Measurements from ENCODE around the gene C2orf92.
"Not testable (repeated sequence)": the region's sequence is repeated elsewhere in the genome, so short reads cannot be mapped to it uniquely, and the experiment has no call there.

The C2orf92 gene

GRCh38 chr2:97660044-97660774 lies 9.3 kb upstream of the C2orf92 start:
- no peak for DNase-seq

- no peak for DNase-seq
These were observed 8.6 kb upstream of the C2orf92 start for GRCh38 chr2:97660775-97661389.

- no peak for DNase-seq
These were observed 7.6 kb upstream of the C2orf92 start for GRCh38 chr2:97661927-97662326.

GRCh38 chr2:97662386-97662894 lies 7.1 kb upstream of the C2orf92 start:
- no peak for DNase-seq

- DNase-seq = peak; percentile 54
These were observed 6.5 kb upstream of the C2orf92 start for GRCh38 chr2:97662895-97663625.

- no peak for DNase-seq
These were observed 5.9 kb upstream of the C2orf92 start for GRCh38 chr2:97663626-97663961.

- peak; percentile 95 for DNase-seq
These were observed 5.4 kb upstream of the C2orf92 start, which contains the start of gene ACTR1B for GRCh38 chr2:97663962-97664635. Gene ACTR1B, minus strand, starts transcription at chr2:97664044. Its CDS starts 154 bp downstream, at chr2:97663890.

- no peak for DNase-seq
These were observed 4.9 kb upstream of the C2orf92 start for GRCh38 chr2:97664636-97664970.

GRCh38 chr2:97670471-97670870 lies 958 bp downstream of the C2orf92 start:
- DNase-seq = no peak

GRCh38 chr2:97671526-97671925 lies 2.0 kb downstream of the C2orf92 start:
- DNase-seq = no peak

GRCh38 chr2:97672606-97673140 lies 3.2 kb downstream of the C2orf92 start:
- DNase-seq = not testable (repeated sequence)

- DNase-seq = no peak
These were observed 3.8 kb downstream of the C2orf92 start for GRCh38 chr2:97673182-97673914.

- no peak for DNase-seq
These were observed 4.4 kb downstream of the C2orf92 start for GRCh38 chr2:97673915-97674283.

GRCh38 chr2:97675430-97676113 lies 6.1 kb downstream of the C2orf92 start:
- DNase-seq = no peak

GRCh38 chr2:97676620-97677019 lies 7.1 kb downstream of the C2orf92 start:
- DNase-seq = no peak

GRCh38 chr2:97677480-97677879 lies 8.0 kb downstream of the C2orf92 start:
- DNase-seq = no peak

GRCh38 chr2:97678298-97678697 lies 8.8 kb downstream of the C2orf92 start:
- no peak for DNase-seq

GRCh38 chr2:97687235-97687634 lies 17.7 kb downstream of the C2orf92 start:
- not testable (repeated sequence) for DNase-seq

- no peak for DNase-seq
These were observed 18.7 kb downstream of the C2orf92 start for GRCh38 chr2:97688062-97688827.

GRCh38 chr2:97691166-97691565 lies 21.7 kb downstream of the C2orf92 start:
- no peak for DNase-seq

GRCh38 chr2:97693476-97693875 lies 24.0 kb downstream of the C2orf92 start:
- no peak for DNase-seq
